ENCODE measurements around the gene HMX2. TPM values are rescaled to one million over a fixed set of nuclear protein-coding genes. Genes with fewer than 3 reads are reported as not detected.

The HMX2 gene
- total RNA-seq, 2 experiments from 2014 or later, result not detected

DNA sequence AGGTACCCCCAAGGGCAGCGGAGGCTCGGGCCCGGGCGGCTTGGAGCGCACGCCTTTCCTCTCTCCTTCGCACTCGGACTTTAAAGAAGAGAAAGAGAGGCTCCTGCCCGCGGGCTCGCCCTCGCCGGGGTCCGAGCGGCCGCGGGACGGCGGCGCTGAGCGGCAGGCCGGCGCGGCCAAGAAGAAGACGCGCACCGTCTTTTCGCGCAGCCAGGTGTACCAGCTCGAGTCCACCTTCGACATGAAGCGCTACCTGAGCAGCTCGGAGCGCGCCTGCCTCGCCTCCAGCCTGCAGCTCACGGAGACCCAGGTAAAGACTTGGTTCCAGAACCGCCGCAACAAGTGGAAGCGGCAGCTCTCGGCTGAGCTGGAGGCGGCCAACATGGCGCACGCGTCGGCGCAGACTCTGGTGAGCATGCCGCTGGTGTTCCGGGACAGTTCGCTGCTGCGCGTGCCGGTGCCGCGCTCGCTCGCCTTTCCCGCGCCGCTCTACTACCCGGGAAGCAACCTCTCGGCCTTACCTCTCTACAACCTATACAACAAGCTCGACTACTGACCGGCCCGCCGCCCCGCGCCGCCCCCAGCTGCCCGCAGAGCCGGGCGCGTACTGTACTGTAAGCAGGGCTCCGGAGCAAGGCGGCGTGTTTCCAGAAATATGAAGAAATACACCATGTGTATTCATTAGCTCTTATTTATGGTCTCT is 1.8 kb downstream of the HMX2 start:
- no peaks in the 10 kb centered on the region for H3K9me3 Mint-ChIP-seq
- CTCF ChIA-PET, result interaction anchor here (0.6 to 2.4 kb wide), 4 partner anchors 10 to 393 kb away, joined by 3 to 11 read pairs (median 8); no protein-coding TSS in a partner anchor
- peaks cover 57% of the 10 kb centered on the region for H3K4me1 Mint-ChIP-seq
- H3K4me3 Mint-ChIP-seq, result peak overlapping the region; percentile 62
- POLR2A ChIA-PET, result no interaction called here
- peak overlapping the region; percentile 31 for H3K27ac Mint-ChIP-seq
- peaks cover 3% of the 10 kb centered on the region for H3K36me3 Mint-ChIP-seq (ENCODE audit: low read depth)
- peak; percentile 40 for DNase-seq
- peaks cover 61% of the 10 kb centered on the region for H3K27me3 Mint-ChIP-seq

- ChIA-PET POLR2A (no interaction called here), CTCF (interaction anchor here (0.8 to 2.4 kb wide), 5 partner anchors 9 to 17 kb away, joined by 3 to 11 read pairs (median 7); no protein-coding TSS in a partner anchor)
- Mint-ChIP-seq H3K9me3 (no peaks in the 10 kb centered on the region), H3K27ac (peak overlapping the region; percentile 31), H3K4me3 (peak overlapping the region; percentile 62), H3K36me3 (ENCODE audit: low read depth) (peaks cover 10% of the 10 kb centered on the region), H3K27me3 (peaks cover 54% of the 10 kb centered on the region), H3K4me1 (peaks cover 60% of the 10 kb centered on the region)
- no peak for DNase-seq
Observed at GRCh38 chr10:123150271-123150985, 2.5 kb downstream of the HMX2 start.

DNA sequence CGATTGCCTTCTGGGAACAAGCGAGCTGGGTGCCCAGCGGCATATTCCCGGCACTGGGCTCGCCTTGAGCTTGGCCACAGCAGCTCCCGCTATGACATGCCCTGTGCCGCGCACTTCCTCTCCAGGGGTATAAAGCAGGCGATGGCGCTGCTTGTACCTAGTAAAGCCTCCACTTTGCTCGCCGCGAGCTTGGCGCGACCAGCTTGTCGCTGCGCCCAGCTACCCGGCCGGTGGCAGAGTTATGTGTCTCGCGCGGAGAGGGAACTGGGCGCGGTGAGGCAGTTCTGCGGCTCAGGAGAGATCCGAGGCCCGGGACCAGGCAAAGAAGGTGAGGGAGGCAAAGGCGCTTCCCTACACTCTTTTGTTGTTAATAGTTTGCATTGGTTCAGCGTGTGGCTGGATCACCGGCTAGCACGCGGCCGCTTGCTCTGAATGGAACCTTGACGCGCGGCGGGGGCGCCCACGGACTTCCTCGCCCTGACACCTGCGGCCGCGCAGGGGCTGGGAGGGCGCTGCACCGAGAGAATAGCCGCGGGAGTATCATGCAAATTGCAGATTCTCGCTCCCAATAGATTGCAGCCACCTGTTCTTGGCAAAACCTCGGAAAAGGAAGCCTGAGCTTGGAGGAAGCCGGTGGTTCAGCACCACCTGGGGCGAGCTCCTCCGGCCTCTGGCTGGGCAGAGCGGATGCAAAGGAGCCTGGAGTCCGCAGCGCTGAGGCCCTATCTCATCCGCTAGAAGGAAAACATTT is 3.2 kb downstream of the HMX2 start:
- Mint-ChIP-seq H3K4me3 (peak overlapping the region; percentile 44), H3K4me1 (peaks cover 65% of the 10 kb centered on the region), H3K27me3 (peaks cover 47% of the 10 kb centered on the region), H3K9me3 (no peaks in the 10 kb centered on the region), H3K36me3 (ENCODE audit: low read depth) (peaks cover 16% of the 10 kb centered on the region), H3K27ac (no peak overlapping the region)
- POLR2A ChIA-PET, result interaction anchor here (0.7 kb wide), 1 partner anchor 92 kb away, joined by 3 read pairs; no protein-coding TSS in a partner anchor
- CTCF ChIA-PET, result interaction anchor here (0.8 to 2.4 kb wide), 7 partner anchors 8 to 18 kb away, joined by 3 to 10 read pairs (median 5); no protein-coding TSS in a partner anchor
- no peak for DNase-seq

DNA sequence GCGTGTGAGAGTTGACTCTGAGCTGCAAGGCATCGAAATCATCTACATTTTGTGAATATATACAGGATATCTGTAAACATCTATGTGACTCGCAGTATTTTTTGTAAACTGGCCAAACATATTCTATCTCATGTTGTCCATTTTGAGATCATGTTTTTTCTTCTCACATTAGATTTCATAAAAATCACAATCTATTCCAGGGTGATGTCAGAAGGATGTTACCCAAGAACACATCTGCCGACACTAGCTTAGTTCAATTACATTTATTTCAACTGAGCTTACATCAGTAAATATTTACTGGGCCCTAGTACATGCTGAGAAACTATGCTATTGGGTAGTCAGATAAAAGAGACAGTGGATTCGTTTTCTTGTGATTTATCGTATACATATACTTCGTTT is 3.8 kb downstream of the HMX2 start:
- no peak for DNase-seq
- no peaks in the 10 kb centered on the region for H3K9me3 Mint-ChIP-seq
- no peak overlapping the region for H3K27ac Mint-ChIP-seq
- peaks cover 69% of the 10 kb centered on the region for H3K4me1 Mint-ChIP-seq
- peaks cover 22% of the 10 kb centered on the region for H3K36me3 Mint-ChIP-seq (ENCODE audit: low read depth)
- peaks cover 43% of the 10 kb centered on the region for H3K27me3 Mint-ChIP-seq
- POLR2A ChIA-PET, result interaction anchor here (0.7 kb wide), 1 partner anchor 91 kb away, joined by 3 read pairs; no protein-coding TSS in a partner anchor
- peak overlapping the region; percentile 44 for H3K4me3 Mint-ChIP-seq
- CTCF ChIA-PET, result interaction anchor here (1.0 to 1.6 kb wide), 4 partner anchors 11 to 110 kb away, joined by 3 to 6 read pairs (median 4); no protein-coding TSS in a partner anchor

DNA sequence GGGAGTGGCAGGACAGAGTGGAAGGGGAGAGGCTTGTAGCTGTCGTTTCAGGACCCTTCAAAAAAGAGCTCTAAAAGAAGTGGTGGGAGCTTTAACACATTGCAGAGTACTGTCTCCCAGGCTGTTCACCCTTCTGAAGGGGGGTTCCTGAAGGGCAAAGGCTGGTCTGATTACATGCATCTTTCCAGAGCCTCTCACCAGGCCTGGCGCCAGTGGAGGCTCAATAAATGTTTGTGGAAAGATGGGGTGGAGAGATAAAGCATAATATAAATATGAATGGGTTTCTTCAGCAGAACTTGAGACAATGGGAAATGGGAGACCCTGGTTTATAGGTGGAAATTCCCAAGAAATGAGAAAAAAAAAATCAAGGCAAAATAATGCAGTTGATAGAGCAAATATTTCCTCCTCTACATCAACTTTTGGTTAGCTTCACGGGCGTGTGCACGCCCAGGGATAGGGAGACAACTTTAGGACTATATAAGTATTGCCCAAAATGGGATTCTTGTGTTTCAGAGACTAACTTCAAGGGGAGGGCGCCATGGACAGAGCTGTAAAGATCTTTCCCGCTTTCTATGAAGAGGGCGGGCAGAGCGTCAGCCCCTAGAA is 5.7 kb downstream of the HMX2 start:
- Mint-ChIP-seq H3K4me1 (peaks cover 79% of the 10 kb centered on the region), H3K27me3 (peaks cover 33% of the 10 kb centered on the region), H3K36me3 (ENCODE audit: low read depth) (peaks cover 40% of the 10 kb centered on the region), H3K4me3 (peak overlapping the region; percentile 100), H3K9me3 (no peaks in the 10 kb centered on the region), H3K27ac (peak overlapping the region; percentile 100)
- CTCF ChIA-PET, result interaction anchor here (0.7 to 1.2 kb wide), 7 partner anchors 8 to 1235 kb away, joined by 3 to 6 read pairs (median 3); partner anchors contain the start of gene PSTK
- POLR2A ChIA-PET, result no interaction called here
- no peak for DNase-seq

DNA sequence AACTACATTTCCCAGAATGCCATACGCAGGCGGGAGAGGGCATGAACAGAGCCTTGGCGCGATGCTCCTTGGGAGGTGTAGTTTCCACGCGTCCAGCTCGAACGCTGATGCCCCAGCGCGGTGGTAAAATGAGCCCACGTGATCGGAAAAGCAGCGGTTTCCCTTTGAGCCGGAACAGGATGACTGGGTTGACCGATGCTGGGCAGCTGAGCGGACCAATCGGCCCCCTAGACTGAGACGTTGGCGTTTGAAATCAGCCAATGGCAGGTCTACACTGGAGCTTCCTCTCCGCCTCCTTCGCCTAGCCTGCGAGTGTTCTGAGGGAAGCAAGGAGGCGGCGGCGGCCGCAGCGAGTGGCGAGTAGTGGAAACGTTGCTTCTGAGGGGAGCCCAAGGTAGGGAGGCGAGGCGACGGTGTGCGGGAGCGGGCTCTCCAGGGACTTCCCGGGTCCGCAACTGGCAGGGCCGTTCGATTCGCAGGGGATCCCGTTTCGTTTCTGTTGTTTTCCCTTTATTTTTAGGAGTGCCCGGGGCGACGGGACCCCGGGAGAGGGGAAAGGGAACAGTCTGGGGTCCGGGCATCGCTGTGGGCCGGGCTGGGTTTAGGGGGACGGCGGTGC is 6.3 kb downstream of the HMX2 start, which contains the start of gene BUB3:
Gene BUB3 (plus strand): TSS at position 311 of the 619 bp plus-strand sequence. CDS start 516 bp downstream, outside the sequence.
- H3K9me3 Mint-ChIP-seq, result no peaks in the 10 kb centered on the region
- H3K4me1 Mint-ChIP-seq, result peaks cover 80% of the 10 kb centered on the region
- peak within 1 kb of the TSS; percentile 100 for H3K4me3 Mint-ChIP-seq
- H3K27me3 Mint-ChIP-seq, result peaks cover 28% of the 10 kb centered on the region
- POLR2A ChIA-PET, result no interaction called here
- H3K36me3 Mint-ChIP-seq (ENCODE audit: low read depth), result peaks cover 45% of the 10 kb centered on the region
- H3K27ac Mint-ChIP-seq, result peak within 1 kb of the TSS; percentile 100
- peak; percentile 97 for DNase-seq
- CTCF ChIA-PET, result interaction anchor here (0.7 to 1.2 kb wide), 7 partner anchors 9 to 1235 kb away, joined by 3 to 6 read pairs (median 3); partner anchors contain the start of gene PSTK

DNA sequence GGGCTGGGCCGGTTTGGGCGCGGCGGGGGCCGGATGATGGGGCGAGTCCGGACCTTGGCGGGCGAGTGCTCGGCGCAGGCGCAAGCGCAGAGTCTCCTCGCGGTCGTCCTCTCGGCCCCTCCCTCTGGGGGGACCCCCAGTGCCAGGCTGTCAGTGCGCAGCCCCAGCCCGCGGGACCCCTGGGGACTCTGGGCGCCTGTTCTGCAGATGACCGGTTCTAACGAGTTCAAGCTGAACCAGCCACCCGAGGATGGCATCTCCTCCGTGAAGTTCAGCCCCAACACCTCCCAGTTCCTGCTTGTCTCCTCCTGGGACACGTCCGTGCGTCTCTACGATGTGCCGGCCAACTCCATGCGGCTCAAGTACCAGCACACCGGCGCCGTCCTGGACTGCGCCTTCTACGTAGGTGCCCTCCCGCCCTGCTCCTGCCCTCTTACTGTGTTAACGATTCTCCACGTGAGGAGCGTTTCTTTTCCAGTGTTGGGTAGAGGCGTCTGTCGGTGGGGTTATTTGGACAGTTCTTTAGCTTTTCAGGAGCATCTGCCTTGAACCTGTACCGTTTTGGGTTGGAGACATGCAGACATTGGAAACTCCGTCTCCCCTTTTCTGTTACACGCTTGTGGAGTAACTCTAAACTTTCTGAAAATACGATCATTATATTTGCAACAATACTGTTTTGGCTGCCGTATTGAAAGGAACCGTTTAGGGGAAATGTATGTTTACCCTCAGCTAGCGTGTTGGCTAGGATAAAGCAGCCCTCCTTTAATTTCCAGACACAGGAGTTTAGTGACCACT is 7.0 kb downstream of the HMX2 start:
- Mint-ChIP-seq H3K4me3 (peak overlapping the region; percentile 100), H3K9me3 (no peaks in the 10 kb centered on the region), H3K27me3 (peaks cover 24% of the 10 kb centered on the region), H3K27ac (peak overlapping the region; percentile 100), H3K36me3 (ENCODE audit: low read depth) (peaks cover 50% of the 10 kb centered on the region), H3K4me1 (peaks cover 84% of the 10 kb centered on the region)
- ChIA-PET CTCF (interaction anchor here (1.1 to 1.2 kb wide), 2 partner anchors 87 to 175 kb away, joined by 4 to 6 read pairs; partner anchors contain the start of gene PSTK), POLR2A (no interaction called here)
- peak; percentile 51 for DNase-seq

GRCh38 chr10:123156078-123156477 is 8.1 kb downstream of the HMX2 start:
- no peaks in the 10 kb centered on the region for H3K9me3 Mint-ChIP-seq
- peak overlapping the region; percentile 100 for H3K4me3 Mint-ChIP-seq
- CTCF ChIA-PET, result interaction anchor here (0.6 kb wide), 1 partner anchor 872 kb away, joined by 3 read pairs; no protein-coding TSS in a partner anchor
- H3K27me3 Mint-ChIP-seq, result peaks cover 13% of the 10 kb centered on the region
- peaks cover 84% of the 10 kb centered on the region for H3K4me1 Mint-ChIP-seq
- DNase-seq, result no peak
- H3K27ac Mint-ChIP-seq, result peak overlapping the region; percentile 28
- H3K36me3 Mint-ChIP-seq (ENCODE audit: low read depth), result peaks cover 59% of the 10 kb centered on the region
- POLR2A ChIA-PET, result no interaction called here

GRCh38 chr10:123157210-123157609 is 9.3 kb downstream of the HMX2 start:
- Mint-ChIP-seq H3K9me3 (no peaks in the 10 kb centered on the region), H3K36me3 (ENCODE audit: low read depth) (peaks cover 68% of the 10 kb centered on the region), H3K4me1 (peaks cover 84% of the 10 kb centered on the region), H3K4me3 (peak overlapping the region; percentile 100), H3K27ac (no peak overlapping the region), H3K27me3 (peaks cover 4% of the 10 kb centered on the region)
- ChIA-PET POLR2A (no interaction called here), CTCF (no interaction called here)
- no peak for DNase-seq

DNA sequence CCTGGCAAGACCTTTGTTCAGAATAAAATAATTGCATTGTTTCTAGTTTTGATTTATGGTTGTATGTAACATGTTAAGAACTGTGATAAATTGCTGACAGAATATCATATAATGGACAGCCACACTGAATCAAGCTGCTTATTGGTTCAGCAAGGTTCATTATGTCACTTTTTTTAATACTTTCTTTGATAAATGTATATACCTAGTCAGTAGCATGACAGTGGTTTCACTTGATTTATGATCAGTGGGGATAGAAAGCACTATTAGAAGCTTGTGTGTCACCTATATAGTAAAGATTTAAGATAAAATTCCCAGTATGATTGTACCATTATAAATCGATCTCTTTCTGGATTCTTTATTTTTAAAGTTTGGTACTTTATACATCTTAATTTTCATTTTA is 10.7 kb downstream of the HMX2 start:
- Mint-ChIP-seq H3K27ac (no peak overlapping the region), H3K4me1 (peaks cover 79% of the 10 kb centered on the region), H3K27me3 (no peaks in the 10 kb centered on the region), H3K4me3 (peak overlapping the region; percentile 6), H3K9me3 (no peaks in the 10 kb centered on the region), H3K36me3 (ENCODE audit: low read depth) (peaks cover 80% of the 10 kb centered on the region)
- CTCF ChIA-PET, result interaction anchor here (1.1 kb wide), 1 partner anchor 8 kb away, joined by 7 read pairs; no protein-coding TSS in a partner anchor
- DNase-seq, result no peak
- POLR2A ChIA-PET, result interaction anchor here (0.7 kb wide), 1 partner anchor 31 kb away, joined by 3 read pairs; no protein-coding TSS in a partner anchor

Data from activated CD4-positive, alpha-beta T cell treated with anti-CD3 and anti-CD28 coated beads, Interleukin-2, amount 10 ng/mL, durations not matched to agents 7 days and 5 days (primary cell).